ENCODE data around the gene CCDC81.
"Not testable (repeated sequence)": the region's sequence is repeated elsewhere in the genome, so short reads cannot be mapped to it uniquely, and the experiment has no call there.

CCDC81 gene

GRCh38 chr11:86388198-86388597 is 13.5 kb downstream of the CCDC81 start:
- DNase-seq (ENCODE audit: low spot score) = no peak

GRCh38 chr11:86390487-86390886 is 15.8 kb downstream of the CCDC81 start:
- no peak for DNase-seq (ENCODE audit: low spot score)

GRCh38 chr11:86395061-86395551 is 20.4 kb downstream of the CCDC81 start:
- peak; percentile 5 for DNase-seq (ENCODE audit: low spot score)

GRCh38 chr11:86396396-86396795 is 21.7 kb downstream of the CCDC81 start:
- peak; percentile 82 for DNase-seq (ENCODE audit: low spot score)

GRCh38 chr11:86397351-86397750 is 22.7 kb downstream of the CCDC81 start:
- no peak for DNase-seq (ENCODE audit: low spot score)

GRCh38 chr11:86398106-86398505 is 23.4 kb downstream of the CCDC81 start:
- no peak for DNase-seq (ENCODE audit: low spot score)

- no peak for DNase-seq (ENCODE audit: low spot score)
Measured at GRCh38 chr11:86403458-86403857, 28.8 kb downstream of the CCDC81 start.

- DNase-seq (ENCODE audit: low spot score) = peak; percentile 13
Measured at GRCh38 chr11:86408845-86409244, 34.2 kb downstream of the CCDC81 start.

- no peak for DNase-seq (ENCODE audit: low spot score)
Measured at GRCh38 chr11:86414032-86414431, 39.3 kb downstream of the CCDC81 start.

GRCh38 chr11:86415026-86415425 is 40.3 kb downstream of the CCDC81 start:
- DNase-seq (ENCODE audit: low spot score) = no peak

- DNase-seq (ENCODE audit: low spot score) = peak; percentile 13
Measured at GRCh38 chr11:86416494-86416893, 41.8 kb downstream of the CCDC81 start.

GRCh38 chr11:86416951-86417350 is 42.3 kb downstream of the CCDC81 start:
- DNase-seq (ENCODE audit: low spot score) = not testable (repeated sequence)

- no peak for DNase-seq (ENCODE audit: low spot score)
Measured at GRCh38 chr11:86418106-86418505, 43.4 kb downstream of the CCDC81 start.

- DNase-seq (ENCODE audit: low spot score) = no peak
Measured at GRCh38 chr11:86418513-86418912, 43.8 kb downstream of the CCDC81 start.

GRCh38 chr11:86418917-86419316 is 44.2 kb downstream of the CCDC81 start:
- DNase-seq (ENCODE audit: low spot score) = no peak

- DNase-seq (ENCODE audit: low spot score) = no peak
Measured at GRCh38 chr11:86421946-86422345, 47.3 kb downstream of the CCDC81 start.

GRCh38 chr11:86422371-86422770 is 47.7 kb downstream of the CCDC81 start:
- DNase-seq (ENCODE audit: low spot score) = no peak

GRCh38 chr11:86423488-86423887 is 48.8 kb downstream of the CCDC81 start:
- not testable (repeated sequence) for DNase-seq (ENCODE audit: low spot score)

GRCh38 chr11:86427441-86427840 is 52.8 kb downstream of the CCDC81 start:
- no peak for DNase-seq (ENCODE audit: low spot score)

- DNase-seq (ENCODE audit: low spot score) = no peak
Measured at GRCh38 chr11:86431258-86431657, 56.6 kb downstream of the CCDC81 start.

- DNase-seq (ENCODE audit: low spot score) = not testable (repeated sequence)
Measured at GRCh38 chr11:86433361-86434095, 58.8 kb downstream of the CCDC81 start.

GRCh38 chr11:86435711-86436110 is 61.0 kb downstream of the CCDC81 start:
- DNase-seq (ENCODE audit: low spot score) = no peak

GRCh38 chr11:86438685-86439084 is 64.0 kb downstream of the CCDC81 start:
- no peak for DNase-seq (ENCODE audit: low spot score)

- DNase-seq (ENCODE audit: low spot score) = peak; percentile 64
Measured at GRCh38 chr11:86440305-86440716, 65.6 kb downstream of the CCDC81 start.

Data from AG08395 (cell line).